ENCODE measurements around the gene SHLD1. TPM values are rescaled to one million over a fixed set of nuclear protein-coding genes. Genes with fewer than 3 reads are reported as not detected.

Gene SHLD1
- polyA plus RNA-seq, 4 donors, result 7.9 to 12.8 (median 10.8) TPM

DNA sequence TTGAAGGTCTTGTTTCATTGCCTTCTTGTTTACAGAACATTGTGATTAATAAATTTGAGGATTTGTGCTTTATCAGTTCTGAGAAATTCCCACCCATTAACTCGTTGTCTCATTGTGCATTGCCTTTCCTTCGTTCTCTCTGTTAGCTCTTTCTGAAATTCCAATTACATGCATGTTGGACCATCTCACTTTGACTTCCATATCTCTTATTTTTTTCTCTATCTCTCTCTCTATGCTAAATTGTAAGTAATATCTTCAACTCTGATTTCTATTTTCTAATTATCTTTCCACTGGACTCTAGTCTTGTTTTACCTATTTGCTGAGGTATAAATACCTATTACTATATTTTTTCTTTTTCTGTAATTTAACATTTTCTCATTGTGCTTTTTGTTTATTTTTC, 92.3 kb downstream of the SHLD1 start:
- no peak for DNase-seq (ENCODE audit: low read depth in 4 of 4, low spot score in 3 of 4)

DNA sequence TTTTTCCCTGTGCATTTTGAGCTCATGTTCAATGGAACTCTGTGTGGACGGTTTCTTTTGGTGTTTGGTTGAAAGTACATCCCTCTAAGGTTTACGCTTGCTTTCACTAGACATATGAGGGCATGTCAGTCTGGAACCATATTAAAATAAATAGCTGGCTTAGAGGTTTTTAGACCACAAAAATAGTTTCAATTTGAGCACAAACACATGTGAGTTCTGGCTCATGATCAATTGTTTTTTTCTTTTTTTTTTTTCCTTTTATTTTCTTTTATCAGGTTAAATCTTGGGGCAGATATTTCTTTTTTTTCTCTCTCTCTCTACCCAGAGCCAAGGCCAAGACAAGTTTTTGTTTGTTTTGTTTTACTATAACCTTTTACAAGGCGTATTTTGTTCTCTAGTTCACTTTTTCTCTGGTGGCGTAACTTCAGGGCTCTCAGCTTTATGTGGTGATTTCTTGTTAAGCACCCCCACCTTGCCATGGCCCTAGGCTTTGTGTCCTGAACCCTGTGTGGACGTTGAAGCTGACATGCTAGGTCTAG, 92.9 kb downstream of the SHLD1 start:
- no peak for DNase-seq (ENCODE audit: low read depth in 4 of 4, low spot score in 3 of 4)

DNA sequence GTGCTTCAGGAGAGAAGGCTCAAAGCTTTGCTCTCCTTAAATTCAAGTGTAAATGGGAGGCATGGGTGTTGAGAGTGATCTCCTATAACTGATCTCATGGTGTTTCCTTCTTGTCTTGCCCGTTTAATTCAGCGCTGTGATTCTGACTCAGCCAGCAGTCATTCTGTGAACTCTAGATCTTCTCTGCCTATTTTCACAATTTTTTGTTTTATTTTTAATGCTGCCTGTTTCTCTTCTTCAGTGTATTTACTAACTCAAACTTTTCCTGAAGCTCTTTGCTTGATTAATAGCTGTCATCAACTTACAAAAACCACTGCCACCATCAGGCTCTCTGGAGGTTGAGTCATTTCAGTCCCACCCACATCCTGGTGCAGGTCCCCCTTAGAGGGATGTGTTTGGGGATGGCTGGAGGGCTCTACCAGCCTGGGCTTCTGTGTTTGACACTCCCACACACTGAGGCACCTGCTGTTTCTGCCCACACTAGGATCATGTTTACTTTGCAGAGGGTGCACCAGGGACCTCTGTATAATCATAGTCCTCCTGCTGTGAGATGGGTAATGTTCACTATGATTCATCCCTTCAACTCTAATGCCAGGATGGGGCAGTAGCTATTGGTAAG, 94.0 kb downstream of the SHLD1 start:
- no peak for DNase-seq (ENCODE audit: low read depth in 4 of 4, low spot score in 3 of 4)

DNA sequence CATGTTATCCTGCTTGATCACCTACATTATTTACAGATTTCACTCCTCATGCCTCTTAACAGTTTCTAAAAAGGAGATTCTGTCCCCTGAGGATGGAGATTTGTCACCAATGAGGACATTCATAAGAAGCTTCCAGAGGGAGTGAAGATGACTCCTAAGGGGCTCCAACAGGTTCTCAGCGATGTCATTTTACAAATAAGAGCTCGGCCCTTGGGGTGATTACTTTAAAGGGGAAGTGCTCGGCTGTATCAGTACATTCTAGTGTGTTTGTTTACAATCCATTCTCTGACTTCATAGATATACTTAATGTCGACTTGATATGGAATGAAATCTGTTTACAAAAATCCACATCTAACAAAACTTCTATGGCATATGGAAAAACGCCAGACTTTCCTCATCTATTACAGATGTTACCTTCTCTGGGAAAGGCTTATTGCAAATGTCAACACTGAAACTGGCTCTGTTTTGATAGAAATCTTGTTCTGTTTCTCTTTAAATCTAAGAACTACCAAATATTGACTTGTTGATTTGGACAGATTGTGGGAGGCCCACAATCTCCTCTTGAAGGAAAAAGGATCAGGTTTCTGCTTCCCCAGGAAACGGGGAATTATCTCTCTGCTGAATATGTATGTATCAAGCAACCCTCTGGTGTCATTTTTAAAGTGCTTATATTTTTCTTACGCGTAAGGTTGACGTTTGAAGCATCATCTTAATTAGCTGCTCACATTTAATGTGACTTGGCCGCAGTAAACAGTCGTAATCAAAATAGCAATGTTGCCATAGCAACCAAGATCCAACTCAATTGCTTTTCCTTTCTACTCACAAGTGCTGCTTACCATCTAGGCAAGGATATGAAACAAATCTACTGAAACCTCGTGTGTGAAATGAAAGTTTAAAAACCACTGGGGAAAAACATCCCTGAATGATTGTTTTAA, 95.7 kb downstream of the SHLD1 start:
- DNase-seq (ENCODE audit: low read depth in 4 of 4, low spot score in 3 of 4), result peak in 2 of 4 donors; percentile 42 to 47

DNA sequence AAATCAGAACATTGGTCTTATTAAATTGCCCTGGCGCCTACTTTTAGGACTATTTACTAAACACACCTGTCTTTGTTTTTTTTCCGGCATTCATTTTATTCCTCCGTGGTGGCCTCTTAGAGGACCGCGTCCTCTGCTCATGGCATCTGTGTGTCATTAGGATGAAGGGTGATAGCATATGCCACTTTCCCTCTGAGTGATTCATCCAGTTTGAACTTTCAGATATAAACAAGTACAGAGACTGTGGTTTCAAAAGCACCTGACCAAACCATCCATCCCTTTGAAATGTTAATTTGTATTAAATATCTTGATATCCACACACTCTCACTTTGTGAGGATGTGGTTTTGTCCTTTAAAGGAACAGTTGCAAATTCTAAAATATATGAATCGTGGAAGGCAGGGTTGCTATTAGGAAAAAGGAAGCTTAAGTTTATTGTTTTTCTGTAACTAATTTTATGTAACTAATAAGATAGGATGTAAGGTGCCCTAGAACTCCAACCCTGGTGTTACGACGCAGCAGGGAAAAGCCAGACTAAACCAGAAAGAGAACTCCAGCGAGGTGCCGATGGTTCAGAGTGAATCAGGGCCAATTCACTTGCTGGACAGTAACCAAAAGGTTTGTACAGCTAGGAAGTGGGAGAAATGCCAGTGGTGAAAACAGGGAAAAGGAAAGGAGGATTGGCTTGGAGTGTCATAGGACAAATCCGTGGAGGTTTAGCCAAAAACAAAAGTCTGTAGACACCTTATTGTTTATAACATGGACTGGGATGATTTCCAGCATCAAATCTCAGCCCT, 98.7 kb downstream of the SHLD1 start:
- DNase-seq (ENCODE audit: low read depth in 4 of 4, low spot score in 3 of 4), result no peak

DNA sequence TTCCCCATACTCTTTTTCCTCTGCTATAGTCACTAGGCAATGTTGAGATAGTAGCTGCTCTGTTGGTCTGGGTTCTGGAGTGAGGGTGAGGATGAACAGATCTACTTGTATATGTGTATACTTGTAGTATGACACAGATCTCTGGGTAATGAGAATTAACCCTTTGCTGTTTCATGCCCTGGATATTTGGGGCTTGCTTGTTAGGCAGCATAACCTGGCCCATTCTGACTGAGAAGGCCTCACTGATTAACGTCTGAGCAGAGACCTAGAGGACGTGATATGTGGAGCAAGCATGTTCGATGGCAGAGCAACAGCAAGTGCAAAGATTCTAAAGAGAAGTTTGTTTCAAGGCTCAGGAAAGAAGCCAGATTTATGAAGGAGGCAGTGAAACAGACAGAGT, 105.7 kb downstream of the SHLD1 start:
- no peak for DNase-seq (ENCODE audit: low read depth in 4 of 4, low spot score in 3 of 4)

DNA sequence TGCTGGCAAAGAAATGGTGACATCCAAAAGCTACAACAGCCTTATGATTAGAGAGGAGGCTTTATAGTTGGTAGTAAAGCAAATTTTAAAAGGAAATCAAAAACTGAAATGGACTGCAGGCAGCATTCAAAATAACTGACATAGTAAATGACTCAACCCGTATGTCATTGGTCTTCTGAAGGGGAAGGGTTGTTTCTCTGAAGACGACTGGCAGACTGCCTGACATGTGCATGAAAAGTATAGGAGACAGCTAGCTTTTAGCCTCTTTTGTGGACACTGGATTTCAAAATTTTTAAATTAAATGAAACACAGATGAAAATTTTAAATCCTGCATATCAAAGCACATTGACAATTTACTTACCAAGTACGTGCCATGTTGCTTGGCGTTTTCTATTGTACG, 109.4 kb downstream of the SHLD1 start:
- DNase-seq (ENCODE audit: low read depth in 4 of 4, low spot score in 3 of 4), result no peak

DNA sequence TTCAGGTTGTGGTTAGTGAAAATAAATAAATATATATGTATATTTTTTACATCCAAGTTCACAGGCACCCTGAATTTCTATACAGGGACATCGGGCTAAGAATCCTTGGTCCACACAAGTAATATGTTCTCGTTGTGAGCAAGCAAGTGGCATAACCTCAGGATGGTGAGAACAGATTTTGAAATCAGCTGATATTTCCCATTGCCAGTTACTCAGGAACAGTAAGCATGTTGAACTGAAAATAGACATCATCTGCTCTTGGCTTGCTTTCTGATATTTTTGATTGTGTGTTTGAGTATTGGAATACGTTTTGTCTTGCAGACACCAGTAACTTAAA, 112.5 kb downstream of the SHLD1 start:
- no peak for DNase-seq (ENCODE audit: low read depth in 4 of 4, low spot score in 3 of 4)

DNA sequence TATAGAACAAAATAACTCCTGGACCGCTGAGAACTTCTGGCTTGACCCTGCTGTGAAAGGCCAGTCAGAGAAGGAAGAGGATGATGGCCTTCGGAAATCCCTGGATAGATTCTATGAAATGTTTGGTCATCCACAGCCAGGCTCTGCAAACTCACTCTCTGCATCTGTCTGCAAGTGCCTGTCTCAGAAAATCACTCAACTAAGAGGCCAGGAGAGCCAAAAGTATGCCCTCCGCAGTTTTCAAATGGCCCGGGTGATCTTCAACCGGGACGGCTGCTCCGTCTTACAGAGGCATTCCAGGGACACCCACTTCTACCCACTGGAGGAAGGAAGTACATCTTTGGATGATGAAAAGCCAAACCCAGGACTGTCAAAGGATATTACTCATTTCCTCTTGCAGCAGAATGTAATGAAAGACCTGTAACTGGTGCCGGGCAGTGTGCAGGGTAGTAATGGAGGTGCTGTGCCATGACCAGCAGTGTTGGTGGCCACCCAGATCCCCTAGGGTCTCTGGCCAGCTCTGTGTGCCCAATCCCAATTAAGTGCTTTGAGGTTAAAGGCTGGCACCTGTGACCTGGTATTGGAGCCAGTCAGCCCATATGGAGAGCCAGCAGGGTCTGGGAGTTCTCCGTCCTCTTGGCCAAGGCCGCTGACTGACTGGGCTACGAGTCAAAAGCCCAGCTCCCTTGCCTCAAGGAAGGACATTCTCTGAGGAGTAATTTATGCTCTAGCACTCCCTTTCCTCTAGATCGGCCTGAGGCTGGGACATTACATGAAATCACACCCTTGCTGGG, 113.0 kb downstream of the SHLD1 start:
- DNase-seq (ENCODE audit: low read depth in 4 of 4, low spot score in 3 of 4), result no peak

DNA sequence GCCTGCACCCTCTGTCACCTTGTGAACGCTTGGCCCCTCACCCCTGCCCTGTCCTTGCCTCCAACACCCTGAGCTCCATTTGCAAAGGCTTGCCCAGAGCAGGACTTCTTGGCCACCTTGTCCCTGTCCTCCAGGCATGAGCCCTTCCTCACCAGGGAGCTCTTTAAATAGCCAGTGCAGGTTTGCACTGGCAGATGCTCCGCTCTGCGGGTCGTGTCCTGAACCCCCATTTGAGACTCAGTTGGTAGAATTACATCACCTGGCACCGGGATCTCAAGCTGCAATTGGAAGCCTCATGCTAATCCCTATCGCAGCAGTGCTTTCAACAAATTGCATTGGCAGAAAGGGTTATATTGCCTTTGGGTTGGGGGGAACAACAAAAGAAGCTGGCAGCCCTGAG, 114.2 kb downstream of the SHLD1 start:
- no peak for DNase-seq (ENCODE audit: low read depth in 4 of 4, low spot score in 3 of 4)

DNA sequence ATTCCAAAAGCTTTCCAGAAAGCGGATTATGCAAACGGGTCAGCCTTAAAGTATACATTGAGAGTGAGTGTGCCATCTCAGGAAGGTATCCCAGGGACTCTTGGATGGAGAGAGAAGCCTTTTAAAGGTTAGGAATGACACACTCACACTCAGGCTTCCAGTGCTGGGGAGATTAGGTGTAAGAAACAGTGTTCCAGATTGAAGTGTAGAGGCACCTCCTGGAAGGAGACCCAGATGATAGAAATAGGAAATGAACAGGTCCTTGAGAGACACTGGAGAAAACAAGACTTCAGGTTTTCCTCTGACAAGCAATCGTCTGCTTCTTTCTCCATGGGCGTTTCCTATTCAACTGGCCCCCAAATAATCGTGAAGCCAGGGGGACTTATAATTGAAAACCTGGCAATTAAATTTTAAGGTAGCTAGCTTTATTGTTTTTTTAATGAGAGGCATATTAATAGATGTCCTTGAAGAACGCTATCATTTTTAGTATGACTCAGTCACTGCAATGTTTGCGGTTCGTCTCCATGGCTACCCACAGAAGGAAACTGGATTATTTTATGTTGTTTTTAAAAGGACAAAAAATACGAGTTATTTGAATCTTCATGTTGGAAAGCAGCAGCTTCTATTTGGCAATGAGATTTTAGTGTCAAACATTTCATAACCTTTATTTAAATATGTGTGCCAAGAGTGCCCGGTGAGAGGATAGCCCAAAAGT, 114.8 kb downstream of the SHLD1 start:
- DNase-seq (ENCODE audit: low read depth in 4 of 4, low spot score in 3 of 4), result no peak

DNA sequence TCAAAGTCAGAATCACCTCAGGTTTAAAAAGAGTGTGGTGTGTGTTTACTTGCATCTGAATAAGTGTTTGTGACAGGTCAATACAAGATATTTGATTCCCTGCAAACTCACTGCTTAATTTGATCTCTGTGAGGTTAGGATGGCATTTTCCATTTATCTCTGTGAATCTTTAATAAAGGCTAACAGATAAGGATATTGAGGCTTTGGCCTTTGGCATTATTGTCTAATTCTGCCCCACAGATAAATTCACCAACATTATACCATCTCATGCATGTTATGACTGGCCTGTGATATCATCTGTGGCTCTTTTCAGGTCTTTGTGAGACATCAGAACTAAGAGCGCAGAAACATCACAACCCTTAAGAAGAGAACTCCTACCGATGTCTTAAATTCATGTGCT, 115.4 kb downstream of the SHLD1 start:
- no peak for DNase-seq (ENCODE audit: low read depth in 4 of 4, low spot score in 3 of 4)

DNA sequence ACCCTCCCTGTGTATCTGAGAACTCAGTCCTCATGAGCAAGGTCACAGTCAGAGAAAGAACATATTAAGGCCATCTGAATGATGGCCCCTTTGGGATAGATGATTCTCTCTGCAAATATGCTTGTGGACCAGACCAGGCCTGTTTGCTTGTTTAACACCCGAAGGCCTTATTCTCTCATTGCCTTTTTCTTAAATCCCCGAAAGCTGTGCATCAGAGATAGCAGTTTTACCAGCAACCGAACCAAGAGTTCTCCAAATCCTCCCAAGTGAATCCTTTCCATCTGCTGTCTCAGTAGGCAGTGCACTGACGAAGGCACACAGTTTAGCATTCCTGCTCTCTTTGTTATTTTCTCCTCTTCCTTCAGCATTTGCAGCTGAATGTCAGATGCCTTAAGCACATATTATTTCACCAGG, 120.4 kb downstream of the SHLD1 start:
- DNase-seq (ENCODE audit: low read depth in 4 of 4, low spot score in 3 of 4), result no peak

DNA sequence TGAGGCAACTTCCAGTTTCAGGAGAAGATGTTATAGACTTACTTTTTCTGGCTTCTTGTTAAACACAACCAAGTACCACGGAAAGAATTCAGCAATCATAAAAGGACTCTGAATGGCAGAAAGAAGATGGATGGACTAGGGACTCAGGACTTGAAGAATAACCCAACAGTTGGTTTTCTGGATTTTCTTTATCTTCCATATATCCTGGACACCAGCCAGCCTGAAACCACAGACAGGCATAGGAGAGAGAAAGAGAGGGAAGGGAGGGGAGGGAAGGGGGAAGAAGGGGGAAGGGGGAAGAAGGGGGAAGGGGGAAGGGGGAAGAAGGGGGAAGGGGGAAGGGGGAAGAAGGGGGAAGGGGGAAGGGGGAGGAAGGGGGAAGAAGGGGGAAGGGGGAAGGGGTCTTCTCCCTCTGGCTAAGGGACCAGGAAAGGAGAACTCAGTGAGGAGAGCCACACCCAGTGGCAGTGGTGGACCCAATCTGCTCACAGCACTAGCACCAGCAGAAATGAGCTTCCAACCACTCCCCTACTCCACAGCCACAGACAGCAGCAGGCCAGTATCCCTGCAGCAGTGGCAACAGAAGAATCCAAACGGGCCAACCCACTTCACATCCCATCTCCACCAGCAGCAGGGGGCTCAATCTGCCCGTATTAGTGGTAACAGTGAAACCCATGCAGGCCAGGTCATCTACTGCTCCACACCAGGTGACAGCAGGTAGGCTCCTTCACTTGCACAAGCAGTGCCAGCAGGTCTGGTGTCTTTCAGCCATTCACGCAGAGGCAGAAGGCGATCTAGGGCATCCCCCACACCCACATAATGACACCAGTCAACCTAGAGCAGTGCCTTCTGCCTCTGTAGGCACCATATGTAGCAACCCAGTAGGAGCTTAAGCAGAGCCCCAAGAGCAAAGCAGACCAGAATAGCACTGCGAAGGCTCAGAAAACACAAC, 121.5 kb downstream of the SHLD1 start:
- no peak for DNase-seq (ENCODE audit: low read depth in 4 of 4, low spot score in 3 of 4)

DNA sequence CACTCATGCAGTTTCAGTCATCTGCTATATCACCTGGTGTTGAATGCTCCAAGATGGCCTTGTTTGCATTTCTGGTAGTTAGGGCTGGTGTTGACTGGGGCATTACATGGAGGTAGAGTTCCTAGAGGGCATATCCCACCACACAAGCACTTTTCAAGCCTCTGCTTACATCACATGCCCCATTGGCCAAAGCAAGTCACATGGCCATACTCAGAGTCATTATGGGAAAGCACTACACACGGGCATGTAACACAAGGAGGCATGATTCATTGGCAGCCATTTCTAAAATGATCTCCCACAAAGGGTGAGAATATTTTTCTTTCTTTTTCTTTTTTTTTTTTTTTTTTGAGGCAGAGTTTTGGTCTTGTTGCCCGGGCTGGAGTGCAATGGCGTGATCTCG, 126.9 kb downstream of the SHLD1 start:
- DNase-seq (ENCODE audit: low read depth in 4 of 4, low spot score in 3 of 4), result no peak

DNA sequence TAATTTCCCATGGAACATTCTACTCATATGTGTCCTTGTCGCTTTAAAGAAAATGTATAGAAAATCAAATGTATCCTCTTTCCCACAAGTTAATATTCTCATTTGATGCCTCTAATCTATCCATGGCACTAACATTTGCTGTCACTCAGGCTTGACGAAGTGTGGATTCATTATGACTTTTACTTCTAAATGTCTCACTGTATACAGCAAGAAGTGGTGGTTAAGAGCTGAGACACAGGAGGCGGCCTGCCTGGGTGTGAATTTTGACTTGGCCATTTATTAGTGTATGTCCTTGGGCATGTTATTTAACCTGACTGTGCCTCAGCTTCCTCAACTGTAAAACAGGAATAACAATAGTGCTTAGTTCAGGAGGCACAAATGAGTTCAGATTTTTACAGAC, 130.1 kb downstream of the SHLD1 start:
- DNase-seq (ENCODE audit: low read depth in 4 of 4, low spot score in 3 of 4), result no peak

DNA sequence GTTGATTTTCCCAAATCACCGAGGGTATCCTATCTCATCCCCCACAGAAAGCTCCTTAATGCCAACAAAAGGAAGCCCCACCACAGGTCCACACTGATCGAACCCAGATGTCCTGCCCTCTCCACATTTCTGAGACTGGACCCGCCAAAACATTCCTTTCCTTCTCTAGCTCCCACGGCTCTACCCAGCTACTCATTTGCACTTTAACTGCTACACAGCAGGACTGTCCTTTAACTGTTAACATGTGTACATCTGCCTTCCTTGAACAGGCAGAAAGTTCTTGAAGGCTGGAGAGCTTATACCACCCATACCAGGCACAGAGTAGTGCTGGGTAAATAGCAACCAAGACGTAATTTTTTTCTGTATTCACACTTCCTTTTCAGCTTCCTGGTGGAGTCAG, 131.5 kb downstream of the SHLD1 start:
- DNase-seq (ENCODE audit: low read depth in 4 of 4, low spot score in 3 of 4), result no peak

DNA sequence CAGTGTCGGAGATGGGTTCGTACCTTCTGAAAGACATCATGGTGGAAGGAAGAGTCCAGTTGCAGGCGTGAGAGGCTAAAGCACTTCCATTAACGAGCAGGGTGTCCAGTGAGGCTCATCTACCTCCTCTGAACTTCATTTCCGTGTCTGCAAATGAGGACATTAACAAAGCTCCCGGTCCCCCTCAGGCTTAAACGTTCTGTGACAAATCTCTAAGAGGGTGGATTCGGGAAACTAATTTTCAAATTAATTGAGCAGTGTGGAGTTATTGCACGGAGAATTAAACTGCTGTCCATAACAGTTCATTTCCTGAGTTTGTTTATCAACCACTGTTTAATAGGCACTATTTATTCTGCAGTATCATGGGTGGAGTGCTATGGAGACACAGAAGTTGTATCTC, 132.0 kb downstream of the SHLD1 start:
- no peak for DNase-seq (ENCODE audit: low read depth in 4 of 4, low spot score in 3 of 4)

Measured in right renal pelvis (tissue), 4 donors.